Myocyte (in vitro differentiated cells): ENCODE measurements around the gene DRAM2. TPM values are rescaled to one million over a fixed set of nuclear protein-coding genes. Genes with fewer than 3 reads are reported as not detected.
A peak's percentile ranks its signal among the peaks of the same experiment; 100 is the strongest.

Experiments
- DNase-seq: peaks from one replicate; pipeline ENCODE4 v3.0.0-alpha.2; 2012; ENCODE audit warnings: low read depth
- polyA plus RNA-seq: library from polyadenylated mRNA; unstranded; fragments of >200 nt; gene quantifications from one replicate; pipeline ENCODE4 v1.2.1, GENCODE V29; 2012; ENCODE audit warnings: missing spikeins
- total RNA-seq: library from RNA; depleted of rRNA; stranded (reverse); fragments of >200 nt; gene quantifications from 2 replicates; pipeline ENCODE4 v1.2.3, GENCODE V29; 2014

Gene DRAM2
- 39.2 and 44.7 TPM in 2 replicates for total RNA-seq
- 33.4 TPM for polyA plus RNA-seq

- DNase-seq: peak; percentile 98
Measured at GRCh38 chr1:111139956-111140679, at the start of gene DRAM2, which contains the start of gene CEPT1. TSS of gene DRAM2 (minus strand) at chr1:111140093. CDS start at chr1:111131554, 8,539 bp downstream. TSS of gene CEPT1 (plus strand) at chr1:111140223. CDS start at chr1:111147715, 7,492 bp downstream.

GRCh38 chr1:111184663-111185062, 44.8 kb upstream of the DRAM2 start:
- DNase-seq: no peak

- DNase-seq: no peak
Measured at GRCh38 chr1:111183308-111184069, 43.6 kb upstream of the DRAM2 start.

- no peak for DNase-seq
Measured at GRCh38 chr1:111182052-111182451, 42.2 kb upstream of the DRAM2 start.

- DNase-seq: no peak
Measured at GRCh38 chr1:111179968-111180533, 40.2 kb upstream of the DRAM2 start.

- no peak for DNase-seq
Measured at GRCh38 chr1:111176678-111177077, 36.8 kb upstream of the DRAM2 start.

GRCh38 chr1:111175349-111175748, 35.5 kb upstream of the DRAM2 start:
- DNase-seq: no peak

- no peak for DNase-seq
Measured at GRCh38 chr1:111174070-111174469, 34.2 kb upstream of the DRAM2 start.

- no peak for DNase-seq
Measured at GRCh38 chr1:111172463-111172862, 32.6 kb upstream of the DRAM2 start.

- DNase-seq: no peak
Measured at GRCh38 chr1:111164151-111164550, 24.3 kb upstream of the DRAM2 start.

- no peak for DNase-seq
Measured at GRCh38 chr1:111163363-111163762, 23.5 kb upstream of the DRAM2 start.

- no peak for DNase-seq
Measured at GRCh38 chr1:111162488-111162880, 22.6 kb upstream of the DRAM2 start.

- DNase-seq: no peak
Measured at GRCh38 chr1:111161843-111162487, 22.1 kb upstream of the DRAM2 start.

GRCh38 chr1:111157431-111157830, 17.5 kb upstream of the DRAM2 start:
- DNase-seq: no peak

GRCh38 chr1:111154021-111154999, 14.4 kb upstream of the DRAM2 start:
- no peak for DNase-seq

GRCh38 chr1:111151838-111152237, 11.9 kb upstream of the DRAM2 start:
- no peak for DNase-seq

GRCh38 chr1:111148376-111148881, 8.5 kb upstream of the DRAM2 start:
- no peak for DNase-seq

GRCh38 chr1:111147948-111148347, 8.1 kb upstream of the DRAM2 start:
- DNase-seq: no peak

- DNase-seq: no peak
Measured at GRCh38 chr1:111145963-111146768, 6.3 kb upstream of the DRAM2 start.
